Natural killer cell (primary cell): Measurements from ENCODE around the gene RAP1B. TPM values are rescaled to one million over a fixed set of nuclear protein-coding genes. Genes with fewer than 3 reads are reported as not detected.

Source experiments
- ATAC-seq, 3 donors: fragments of 150-1000 bp in 2 of 3; fragments of 200-7000 bp in 1 of 3; cut with Tn5 transposase; 1 replicate in 1 of 3; 2 replicates in 2 of 3; pipeline ENCODE4 v1.10.0; 2021; ENCODE audit warnings: mild to moderate bottlenecking in 2 of 3, moderate library complexity in 2 of 3
- DNase-seq, 2 donors: peaks; one replicate each; pipeline versions ENCODE4 v3.0.0 to v3.0.0-alpha.2; 2013 to 2021; ENCODE audit warnings: mixed read lengths in 1 of 2
- H3K27ac ChIP-seq: one replicate; pipeline ENCODE4 v1.5.1; 2013; ENCODE audit warnings: mild to moderate bottlenecking, low read length
- H3K27me3 ChIP-seq: one replicate; pipeline ENCODE4 v1.6.1; 2013; ENCODE audit warnings: low read length; ENCODE audit not compliant: control insufficient read depth, insufficient read depth
- H3K36me3 ChIP-seq: one replicate; pipeline ENCODE4 v1.6.1; 2013; ENCODE audit warnings: low read length; ENCODE audit not compliant: control insufficient read depth, insufficient read depth
- H3K4me1 ChIP-seq: one replicate; pipeline ENCODE4 v1.6.1; 2013; ENCODE audit warnings: low read length; ENCODE audit not compliant: control insufficient read depth, insufficient read depth
- H3K4me3 ChIP-seq: one replicate; pipeline ENCODE4 v1.5.1; 2013; ENCODE audit warnings: low read length
- H3K9me3 ChIP-seq: one replicate; pipeline ENCODE4 v1.6.1; 2013; ENCODE audit warnings: low read length; ENCODE audit not compliant: control insufficient read depth, insufficient read depth
- H3K27ac Mint-ChIP-seq, 2 donors: one replicate each; pipeline ENCODE4 v1.8.0; 2022; ENCODE audit warnings: mild to moderate bottlenecking in 2 of 2, mixed read lengths in 2 of 2, moderate library complexity in 1 of 2
- H3K27me3 Mint-ChIP-seq, 2 donors: one replicate each; pipeline ENCODE4 v1.8.0; 2022; ENCODE audit warnings: low read depth in 2 of 2, mixed read lengths in 2 of 2
- H3K36me3 Mint-ChIP-seq: one replicate; pipeline ENCODE4 v1.8.0; 2022; ENCODE audit warnings: mixed read lengths
- H3K4me1 Mint-ChIP-seq, 2 donors: one replicate each; pipeline ENCODE4 v1.8.0; 2022; ENCODE audit warnings: mixed read lengths in 2 of 2
- H3K4me3 Mint-ChIP-seq: one replicate; pipeline ENCODE4 v1.8.0; 2022; ENCODE audit warnings: mild to moderate bottlenecking, moderate library complexity, mixed read lengths
- H3K9me3 Mint-ChIP-seq, 2 donors: one replicate each; pipeline ENCODE4 v1.8.0; 2022; ENCODE audit warnings: mixed read lengths in 2 of 2
- WGBS: methylation state at CpG from one replicate; pipeline ENCODE4 v1.1.7; 2013; ENCODE audit warnings: missing lambda C conversion rate; ENCODE audit not compliant: insufficient coverage; 5-methylcytosine and 5-hydroxymethylcytosine counted together
- intact Hi-C: fragments of 100-400 bp; cut with micrococcal nuclease; formaldehyde crosslinking; loops from one replicate; pipeline ENCODE4 v1.14.2; 2022
- total RNA-seq, 4 donors: library from RNA; stranded (reverse); fragments of 120-200 nt in 1 of 4; gene quantifications; one replicate each; pipeline versions ENCODE4 v1.2.3 to v1.2.4, GENCODE V29; 2013 to 2022
- TF ChIP-seq, protein P1 (sequence below): fragments of 200-600 bp; IDR thresholded peaks from one replicate; pipeline ENCODE4 v1.8.0; 2022; ENCODE audit warnings: antibody characterized with exemption

Gene RAP1B
- total RNA-seq, 3 donors from 2014 or later (not counting 1 experiment from before 2014, with no cell fraction given), result 517 to 664 (median 572) TPM

GRCh38 chr12:68601767-68602166, 8.9 kb upstream of the RAP1B start:
- Histone ChIP-seq H3K27ac (no peak overlapping the region), H3K36me3 (no peaks in the 10 kb centered on the region), H3K27me3 (no peaks in the 10 kb centered on the region), H3K9me3 (no peaks in the 10 kb centered on the region), H3K4me1 (peaks cover 21% of the 10 kb centered on the region), H3K4me3 (no peak overlapping the region)
- 40% methylated on average over 1 of the region's 1 CpG for WGBS
- no peak for DNase-seq
- Mint-ChIP-seq H3K4me1 (peaks cover 26 to 32% of the 10 kb centered on the region in 2 donors), H3K36me3 (no peaks in the 10 kb centered on the region), H3K9me3 (peaks cover 0 to 2% of the 10 kb centered on the region in 2 donors), H3K4me3 (no peak overlapping the region), H3K27ac (peak overlapping the region; percentile 9 to 54), H3K27me3 (no peaks in the 10 kb centered on the region)
- no peak for ATAC-seq
- intact Hi-C loops, result no loop called here
- TF ChIP-seq, protein P1, sequence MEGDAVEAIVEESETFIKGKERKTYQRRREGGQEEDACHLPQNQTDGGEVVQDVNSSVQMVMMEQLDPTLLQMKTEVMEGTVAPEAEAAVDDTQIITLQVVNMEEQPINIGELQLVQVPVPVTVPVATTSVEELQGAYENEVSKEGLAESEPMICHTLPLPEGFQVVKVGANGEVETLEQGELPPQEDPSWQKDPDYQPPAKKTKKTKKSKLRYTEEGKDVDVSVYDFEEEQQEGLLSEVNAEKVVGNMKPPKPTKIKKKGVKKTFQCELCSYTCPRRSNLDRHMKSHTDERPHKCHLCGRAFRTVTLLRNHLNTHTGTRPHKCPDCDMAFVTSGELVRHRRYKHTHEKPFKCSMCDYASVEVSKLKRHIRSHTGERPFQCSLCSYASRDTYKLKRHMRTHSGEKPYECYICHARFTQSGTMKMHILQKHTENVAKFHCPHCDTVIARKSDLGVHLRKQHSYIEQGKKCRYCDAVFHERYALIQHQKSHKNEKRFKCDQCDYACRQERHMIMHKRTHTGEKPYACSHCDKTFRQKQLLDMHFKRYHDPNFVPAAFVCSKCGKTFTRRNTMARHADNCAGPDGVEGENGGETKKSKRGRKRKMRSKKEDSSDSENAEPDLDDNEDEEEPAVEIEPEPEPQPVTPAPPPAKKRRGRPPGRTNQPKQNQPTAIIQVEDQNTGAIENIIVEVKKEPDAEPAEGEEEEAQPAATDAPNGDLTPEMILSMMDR, result no peak

DNA sequence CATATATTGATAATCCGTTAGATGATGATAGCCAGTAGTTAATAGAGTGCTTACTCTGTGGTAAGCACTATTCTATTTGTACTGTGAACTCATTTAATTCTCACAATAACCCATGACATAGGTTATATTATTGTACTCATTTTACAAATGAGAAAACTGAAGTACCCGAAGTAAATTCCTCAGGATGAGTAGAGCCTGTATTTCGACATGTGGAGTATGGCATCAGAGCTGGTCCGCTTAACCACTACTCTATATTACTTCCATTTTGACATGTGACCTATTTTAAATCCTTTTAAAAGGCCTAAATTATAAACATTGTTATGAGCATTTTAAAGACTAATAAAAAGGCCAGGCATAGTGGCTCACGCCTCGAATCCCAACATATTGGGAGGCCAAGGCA, 8.0 kb upstream of the RAP1B start:
- no peak overlapping the region for H3K4me3 Mint-ChIP-seq
- Histone ChIP-seq H3K9me3 (no peaks in the 10 kb centered on the region), H3K27me3 (no peaks in the 10 kb centered on the region), H3K36me3 (no peaks in the 10 kb centered on the region), H3K4me3 (no peak overlapping the region), H3K27ac (no peak overlapping the region), H3K4me1 (peaks cover 21% of the 10 kb centered on the region)
- no peak for ATAC-seq
- no peaks in the 10 kb centered on the region for H3K27me3 Mint-ChIP-seq
- TF ChIP-seq, protein P1, result no peak
- peaks cover 0 to 2% of the 10 kb centered on the region in 2 donors for H3K9me3 Mint-ChIP-seq
- H3K36me3 Mint-ChIP-seq, result no peaks in the 10 kb centered on the region
- no peak overlapping the region for H3K27ac Mint-ChIP-seq
- peaks cover 28 to 33% of the 10 kb centered on the region in 2 donors for H3K4me1 Mint-ChIP-seq
- intact Hi-C loops, result no loop called here
- DNase-seq, result no peak
- 94% methylated on average over 5 of the region's 6 CpGs for WGBS

- peak overlapping the region; percentile 14 for H3K4me3 Mint-ChIP-seq
- H3K9me3 ChIP-seq, result no peaks in the 10 kb centered on the region
- H3K4me3 ChIP-seq, result no peak overlapping the region
- H3K27me3 ChIP-seq, result no peaks in the 10 kb centered on the region
- DNase-seq (no peak), ATAC-seq (no peak)
- no peak overlapping the region for H3K27ac ChIP-seq
- peaks cover 2% of the 10 kb centered on the region for H3K36me3 ChIP-seq
- peaks cover 34 to 35% of the 10 kb centered on the region in 2 donors for H3K4me1 Mint-ChIP-seq
- H3K27ac Mint-ChIP-seq, result peak overlapping the region; percentile 37 to 95
- TF ChIP-seq, protein P1, result no peak
- peaks cover 12% of the 10 kb centered on the region for H3K36me3 Mint-ChIP-seq
- H3K4me1 ChIP-seq, result peaks cover 13% of the 10 kb centered on the region
- no peaks in the 10 kb centered on the region for H3K9me3 Mint-ChIP-seq
- 58% methylated on average over 2 of the region's 2 CpGs for WGBS
- H3K27me3 Mint-ChIP-seq, result no peaks in the 10 kb centered on the region
- intact Hi-C loops, result no loop called here
Measured at GRCh38 chr12:68608191-68608590, 2.5 kb upstream of the RAP1B start.

- Mint-ChIP-seq H3K27ac (peak overlapping the region; percentile 84 to 95), H3K27me3 (no peaks in the 10 kb centered on the region), H3K36me3 (peaks cover 17% of the 10 kb centered on the region), H3K9me3 (no peaks in the 10 kb centered on the region), H3K4me3 (peak overlapping the region; percentile 98), H3K4me1 (peaks cover 51 to 52% of the 10 kb centered on the region in 2 donors)
- Histone ChIP-seq H3K4me3 (peak overlapping the region; percentile 76), H3K27ac (peak overlapping the region; percentile 95), H3K36me3 (peaks cover 14% of the 10 kb centered on the region), H3K4me1 (peaks cover 15% of the 10 kb centered on the region), H3K27me3 (no peaks in the 10 kb centered on the region), H3K9me3 (no peaks in the 10 kb centered on the region)
- TF ChIP-seq, protein P1, result no peak
- intact Hi-C loops, result loop anchor here (5.0 kb wide), 4 partner anchors 37 to 158 kb away; partner anchors contain the start of gene NUP107
- no peak for ATAC-seq
- WGBS, result 18% methylated on average over 11 of the region's 11 CpGs
- peak in 1 of 2 donors; percentile 64 for DNase-seq
Measured at GRCh38 chr12:68609998-68610369, 715 bp upstream of the RAP1B start.
